Activated CD4-positive, alpha-beta T cell treated with anti-CD3 and anti-CD28 coated beads, Interleukin-2, amount 50 U/mL, for 24 hours (primary cell): Measurements from ENCODE around the gene PDE6G.

Experiments
- DNase-seq, 2 donors: peaks; one replicate each; pipeline ENCODE4 v3.0.0-alpha.2; 2020; ENCODE audit warnings: low read depth in 1 of 2, low spot score in 1 of 2

Gene PDE6G

DNA sequence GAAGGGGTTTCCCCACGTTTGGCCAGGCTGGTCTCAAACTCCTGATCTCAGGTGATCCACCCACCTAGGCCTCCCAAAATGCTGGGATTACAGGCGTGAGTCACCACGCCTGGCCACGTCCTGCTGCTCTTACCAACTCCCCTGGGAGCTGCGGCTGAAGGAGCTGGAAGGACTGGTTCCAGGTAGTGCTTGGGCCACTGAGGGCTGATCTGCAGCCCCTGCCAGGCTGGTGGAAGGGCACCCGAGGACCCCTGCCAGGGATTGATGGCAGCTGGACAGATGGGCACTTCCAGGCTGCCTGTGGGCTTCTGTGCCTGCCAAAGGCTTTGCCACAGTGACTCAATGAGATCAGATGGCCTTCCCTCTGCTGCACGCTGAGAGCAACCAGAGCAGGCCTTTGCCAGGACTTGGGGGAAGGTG, 7.7 kb upstream of the PDE6G start:
- DNase-seq = no peak

- no peak for DNase-seq
These were observed 5.7 kb upstream of the PDE6G start for GRCh38 chr17:81662002-81662401.

DNA sequence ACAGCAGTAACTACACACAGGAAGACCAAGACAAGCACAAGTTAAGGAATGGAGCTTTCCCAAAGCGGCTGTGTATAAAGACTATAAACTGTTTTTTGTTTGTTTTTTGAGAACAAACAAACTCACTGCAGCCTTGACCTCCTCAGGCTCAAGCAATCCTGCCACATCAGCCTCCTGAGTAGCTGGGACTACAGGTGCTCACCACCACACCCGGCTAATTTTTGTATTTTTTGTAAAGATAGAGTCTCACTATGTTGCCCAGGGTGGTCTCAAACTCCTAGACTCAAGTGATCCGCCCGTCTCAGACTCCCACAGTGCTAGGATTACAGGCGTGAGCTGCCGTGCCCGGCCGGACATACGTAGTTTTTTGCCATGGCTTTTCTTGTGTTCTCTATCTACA, 4.1 kb upstream of the PDE6G start:
- no peak for DNase-seq

GRCh38 chr17:81659038-81659437, 2.7 kb upstream of the PDE6G start:
- DNase-seq = no peak

DNA sequence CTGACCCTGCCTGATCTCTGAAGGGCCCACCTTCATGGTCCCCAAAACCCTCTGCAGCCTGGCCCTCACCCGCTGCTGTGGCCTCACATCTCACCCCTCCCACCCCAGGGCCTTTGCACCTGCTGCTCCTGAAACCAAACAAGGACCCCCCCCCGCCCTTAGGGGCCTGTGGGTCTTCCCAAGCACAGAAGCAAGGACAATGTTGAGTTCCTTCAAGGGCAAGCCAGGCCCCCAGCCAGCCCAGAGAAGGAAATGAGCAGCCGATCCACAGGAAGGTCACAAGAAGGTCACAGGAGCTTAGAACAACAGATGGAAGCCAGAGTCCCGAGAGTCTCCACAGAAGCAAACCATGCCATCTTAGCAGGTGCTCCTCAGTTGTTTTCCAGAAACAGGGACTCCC, 493 bp upstream of the PDE6G start:
- no peak for DNase-seq

GRCh38 chr17:81655378-81656117, 794 bp downstream of the PDE6G start:
- no peak for DNase-seq

GRCh38 chr17:81652906-81653771, 3.2 kb downstream of the PDE6G start:
- no peak for DNase-seq

DNA sequence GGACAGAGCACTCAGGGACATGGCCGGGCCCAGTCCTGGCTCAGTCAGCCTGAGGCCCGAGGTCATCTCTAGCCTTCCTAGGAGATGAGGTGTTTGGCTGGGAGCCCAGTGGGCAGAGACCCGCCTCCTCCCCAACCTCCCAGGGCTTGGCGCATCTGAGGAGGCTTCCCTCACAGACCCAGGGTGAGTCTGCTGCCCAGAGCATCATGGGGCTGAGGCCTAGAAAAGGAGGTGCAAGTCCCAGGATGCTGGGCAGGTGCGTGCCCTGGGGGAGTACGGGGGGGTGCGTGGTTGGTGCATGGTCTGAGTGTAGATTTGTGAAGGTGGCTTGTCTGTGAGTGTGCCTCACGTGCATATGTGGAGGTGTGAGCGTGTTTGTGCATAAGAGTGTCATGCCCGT, 4.7 kb downstream of the PDE6G start:
- no peak for DNase-seq

- DNase-seq = no peak
These were observed 5.4 kb downstream of the PDE6G start for GRCh38 chr17:81650951-81651350.

- no peak for DNase-seq
These were observed 7.6 kb downstream of the PDE6G start for GRCh38 chr17:81648707-81649085.

DNA sequence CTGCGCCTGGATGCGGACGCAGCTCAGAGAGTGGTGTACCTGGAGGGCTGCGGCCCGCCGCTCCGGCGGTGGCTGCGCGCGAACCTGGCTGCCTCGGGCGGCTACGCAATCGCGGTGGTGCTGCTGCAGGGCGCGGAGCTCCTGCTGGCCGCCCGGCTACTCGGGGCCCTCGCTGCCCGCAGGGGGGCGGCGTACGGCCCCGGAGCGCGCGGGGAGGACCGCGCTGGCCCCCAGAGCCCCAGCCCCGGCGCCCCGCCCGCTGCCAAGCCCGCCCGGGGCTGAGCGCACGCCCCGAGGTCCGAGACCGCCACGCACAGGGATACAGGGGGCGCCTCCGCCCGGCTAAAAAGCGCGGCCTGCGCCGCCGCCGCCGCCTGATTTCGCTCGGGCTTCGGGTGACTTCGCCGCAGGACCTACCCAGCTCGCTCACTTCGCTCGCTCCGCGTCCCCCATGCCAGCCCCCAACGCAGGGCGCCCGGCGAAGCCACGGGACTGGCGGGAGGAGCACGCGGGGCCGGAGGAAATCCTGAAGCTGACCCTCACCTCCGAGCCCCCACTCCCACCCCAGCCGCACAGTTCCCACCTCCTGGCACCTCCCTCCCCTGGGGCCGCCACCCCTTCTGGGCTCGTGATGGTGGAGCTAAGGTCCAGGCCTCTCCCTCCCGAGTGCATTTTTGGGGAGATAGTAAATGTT, 8.2 kb downstream of the PDE6G start:
- DNase-seq = no peak

DNA sequence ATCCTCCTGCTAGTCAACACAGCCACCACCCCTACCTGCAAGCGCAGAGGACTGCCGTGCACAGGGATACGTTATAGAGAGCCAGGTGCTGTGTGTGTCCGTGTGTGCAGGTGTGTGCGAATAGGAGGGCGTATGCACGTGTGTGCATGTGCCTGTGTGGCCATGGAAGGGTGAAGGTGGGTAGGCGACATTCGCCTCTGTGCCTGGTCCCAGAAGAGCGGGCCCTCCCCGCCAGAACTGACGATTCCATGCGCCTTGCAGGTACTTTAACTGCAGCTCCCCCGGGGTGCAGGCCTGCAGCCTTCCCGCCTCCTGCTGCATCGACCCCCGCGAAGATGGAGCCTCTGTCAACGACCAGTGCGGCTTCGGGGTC, 8.7 kb downstream of the PDE6G start:
- DNase-seq = no peak

- no peak for DNase-seq
These were observed 9.3 kb downstream of the PDE6G start for GRCh38 chr17:81646869-81647600.

GRCh38 chr17:81644976-81645952, 11.1 kb downstream of the PDE6G start:
- DNase-seq = no peak

- DNase-seq = no peak
These were observed 11.8 kb downstream of the PDE6G start for GRCh38 chr17:81644496-81644895.

DNA sequence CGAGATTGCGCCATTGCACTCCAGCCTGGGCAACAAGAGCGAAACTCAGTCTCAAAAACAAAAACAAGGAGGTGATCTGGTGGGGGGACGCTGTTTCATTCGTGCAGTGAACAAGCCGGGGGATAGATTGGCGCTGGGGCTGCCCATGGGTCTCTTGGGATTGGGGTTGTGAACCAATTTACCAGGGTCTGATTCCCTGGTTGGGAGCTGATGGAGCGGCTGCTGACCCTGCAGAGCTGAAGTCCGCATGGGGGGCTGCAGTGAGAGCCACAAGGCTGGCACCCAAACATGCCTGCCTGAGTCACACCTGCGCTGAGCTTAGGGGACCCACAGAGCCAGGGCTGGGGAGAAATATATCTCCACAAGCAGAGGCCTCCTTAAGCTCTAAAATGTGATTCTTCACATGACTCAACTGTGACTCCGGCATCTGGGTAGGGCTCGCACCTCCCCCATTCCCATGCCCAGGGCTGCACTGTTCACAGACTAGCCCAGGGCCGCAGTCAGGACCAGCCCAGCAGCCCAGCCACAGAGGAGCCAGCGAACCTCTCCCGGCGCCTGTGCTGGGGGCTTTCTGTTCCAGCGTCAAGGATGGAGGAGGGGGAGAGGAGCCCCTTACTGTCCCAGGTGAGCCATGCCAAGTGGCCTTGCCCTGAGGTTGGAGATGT, 14.4 kb downstream of the PDE6G start:
- no peak for DNase-seq

DNA sequence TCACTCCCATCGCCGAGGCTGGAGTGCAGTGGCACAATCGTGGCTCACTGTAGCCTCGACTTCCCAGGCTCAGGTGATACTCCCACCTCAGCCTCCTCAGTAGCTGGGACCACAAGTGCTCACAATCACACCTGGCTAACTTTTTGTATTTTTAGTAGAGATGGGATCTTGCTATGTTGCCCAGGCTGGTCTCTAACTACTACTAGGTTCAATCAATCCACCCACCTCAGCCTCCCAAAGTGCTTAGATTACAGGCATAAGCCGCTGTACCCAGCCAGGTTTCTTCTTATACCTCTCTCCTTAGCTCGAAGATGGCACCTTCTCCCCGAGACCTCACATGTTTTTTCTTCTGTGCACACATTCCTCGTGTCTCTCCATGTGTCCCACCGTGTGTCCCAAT, 16.3 kb downstream of the PDE6G start:
- DNase-seq = no peak

DNA sequence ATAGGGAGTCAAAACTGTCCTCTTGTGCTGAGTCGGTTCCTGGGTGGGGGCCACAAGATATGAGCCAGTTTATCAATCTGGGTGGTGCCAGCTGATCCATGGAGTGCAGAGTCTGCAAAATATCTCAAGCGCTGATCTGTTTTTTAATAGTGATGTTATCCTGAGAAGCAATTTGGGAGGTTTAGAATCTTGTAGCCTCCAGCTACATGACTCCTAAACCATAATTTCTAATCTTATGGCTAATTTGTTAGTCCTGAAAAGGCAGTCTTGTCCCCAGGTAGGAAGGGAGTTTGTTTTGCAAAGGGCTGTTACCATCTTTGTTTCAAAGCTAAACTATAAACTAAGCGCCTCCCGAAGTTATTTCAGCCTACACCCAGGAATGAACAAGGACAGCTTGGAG, 17.7 kb downstream of the PDE6G start:
- no peak for DNase-seq

DNA sequence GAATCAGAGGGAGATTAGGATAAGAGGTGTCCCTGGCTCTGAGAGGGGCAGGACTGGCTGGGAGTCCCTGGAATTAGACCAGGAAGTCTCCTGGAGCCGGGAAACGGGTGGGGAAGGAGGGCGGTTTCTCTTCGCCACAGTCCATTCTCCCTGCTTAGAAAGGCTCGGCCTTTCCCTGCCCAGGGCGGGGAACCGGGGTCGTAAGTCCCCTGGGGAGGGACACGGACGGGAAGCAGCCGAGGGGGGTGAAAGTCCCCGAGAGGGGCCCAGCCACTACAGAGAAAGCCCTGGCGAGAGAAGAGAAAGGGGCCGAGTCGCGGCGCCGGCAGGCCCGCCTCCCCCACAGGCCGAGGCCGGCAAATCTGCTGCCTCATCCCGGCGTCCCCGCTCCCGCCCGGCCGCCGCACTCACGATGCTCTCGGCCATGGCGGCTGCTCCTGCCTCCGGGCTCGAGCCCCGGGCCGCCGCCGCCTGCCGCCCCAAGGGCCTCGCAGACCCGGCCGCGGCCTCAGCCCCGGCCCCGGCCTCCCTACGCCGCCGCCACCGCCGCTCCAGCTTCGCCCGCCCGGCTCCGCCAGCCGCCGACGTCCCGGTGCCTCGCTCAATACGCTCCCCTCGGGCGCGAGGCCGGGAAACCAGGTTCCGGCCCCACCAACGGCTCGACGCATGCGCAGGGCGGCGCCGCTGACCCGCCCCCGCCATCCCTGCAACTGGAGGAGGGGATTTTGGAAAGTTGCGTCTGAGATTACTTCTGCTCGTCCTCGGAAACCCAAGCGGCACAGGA, 19.6 kb downstream of the PDE6G start, which contains the start of the genes NPLOC4 and TSPAN10:
Gene NPLOC4 (minus strand): TSS at position 608 of the 784 bp plus-strand sequence. CDS start 182 bp downstream, at position 426.
Gene TSPAN10 (plus strand): TSS at position 692 of the 784 bp plus-strand sequence. CDS start 5,217 bp downstream, outside the sequence.
- DNase-seq = peak; percentile 79 to 80
